ENCODE data around the gene HCLS1. TPM values are rescaled to one million over a fixed set of nuclear protein-coding genes. Genes with fewer than 3 reads are reported as not detected.
"Not testable (repeated sequence)": the region's sequence is repeated elsewhere in the genome, so short reads cannot be mapped to it uniquely, and the experiment has no call there.

HCLS1 gene
- total and polyA plus RNA-seq, 9 of the 15 experiments (the other 6 are each of a cell fraction or from before 2014, with no cell fraction given) = 4.8 to 34.1 (median 22.0) TPM

GRCh38 chr3:121690777-121691405, 30.2 kb upstream of the HCLS1 start:
- Histone ChIP-seq H3K9me1 (ENCODE audit: control insufficient read depth, insufficient read depth, low read length) (no peaks in the 10 kb centered on the region), H3K4me1 (replicated peaks in 1 of 2; ENCODE audit: control insufficient read depth in 2 of 2, insufficient read depth in 2 of 2, low read length in 2 of 2) (no peaks in the 10 kb centered on the region), H3K36me3 (ENCODE audit: control insufficient read depth, insufficient read depth, low read length) (peaks cover 17% of the 10 kb centered on the region; the same call in 1 of the 3 replicates), H2AFZ (ENCODE audit: low read depth, low read length) (no peak overlapping the region), H3K27ac (ENCODE audit: extremely low read depth, low read depth, low read length) (no peak overlapping the region), H4K20me1 (replicated peaks; ENCODE audit: control insufficient read depth, insufficient read depth, low read length) (no peaks in the 10 kb centered on the region), H3K9ac (ENCODE audit: insufficient read depth in 1 of 2, low read depth in 2 of 2, low read length in 2 of 2) (no peak overlapping the region), H3K4me3 (no peak overlapping the region), H3K4me2 (ENCODE audit: insufficient read depth, low read length) (no peak overlapping the region), H3K27me3 (ENCODE audit: control insufficient read depth in 2 of 2, insufficient read depth in 2 of 2, low read length in 2 of 2) (no peaks in the 10 kb centered on the region), H3K79me2 (ENCODE audit: control insufficient read depth, insufficient read depth, low read length) (no peaks in the 10 kb centered on the region), H3K9me3 (replicated peaks; ENCODE audit: control insufficient read depth, insufficient read depth, low read depth, low read length) (no peaks in the 10 kb centered on the region)
- intact Hi-C loops (cut with micrococcal nuclease) (no loop called here), in situ Hi-C loops (cut with MboI) (no loop called here)
- ChIA-PET CTCF (ENCODE audit: low intra/inter-chr PET ratio) (no interaction called here), POLR2A (interaction anchor here (0.8 kb wide), 1 partner anchor 60 kb away, joined by 3 read pairs; no protein-coding TSS in a partner anchor)
- ATAC-seq = no peak
- no peak for FAIRE-seq
- DNase-seq (ENCODE audit: extremely low read depth in 1 of 4, low spot score in 3 of 4) = no peak
- BruUV-seq (replicated peaks) = no TSS peak
- TF ChIP-seq GTF2F1 (IDR thresholded peaks at IDR 0.05; ENCODE audit: low read depth, low read length) = no peak
- no peak for TF ChIP-seq HNRNPL (IDR thresholded peaks at IDR 0.05; ENCODE audit: low read depth, low read length)
- TF ChIP-seq ZNF695 (CRISPR knock-in tag; IDR thresholded peaks at IDR 0.05) = no peak
- no peak for TF ChIP-seq MAFG (tag; conservative IDR thresholded peaks at IDR 0.05)
- no peak for TF ChIP-seq ELK1 (CRISPR knock-in tag; IDR thresholded peaks at IDR 0.05)
- no peak for TF ChIP-seq CHAMP1 (IDR thresholded peaks at IDR 0.05)
- no peak for TF ChIP-seq ZNF124 (CRISPR knock-in tag; IDR thresholded peaks at IDR 0.05)
- TF ChIP-seq BHLHE40 (IDR thresholded peaks at IDR 0.05; ENCODE audit: low read length) = no peak
- TF ChIP-seq POLR2G (IDR thresholded peaks at IDR 0.05; ENCODE audit: low read depth, low read length) = no peak
- no peak for TF ChIP-seq GATA2 (CRISPR knock-in tag; IDR thresholded peaks at IDR 0.05)
- no peak for TF ChIP-seq ZBTB1 (CRISPR knock-in tag; IDR thresholded peaks at IDR 0.05; ENCODE audit: borderline replicate concordance, low read depth)
- TF ChIP-seq ZNF263 (CRISPR knock-in tag; IDR thresholded peaks at IDR 0.05; ENCODE audit: borderline replicate concordance) = no peak
- no peak for TF ChIP-seq ZNF224 (CRISPR knock-in tag; IDR thresholded peaks at IDR 0.05)
- no peak for TF ChIP-seq SRSF7 (optimal IDR thresholded peaks at IDR 0.05; ENCODE audit: low read depth, low read length)
- WGBS (ENCODE audit: insufficient coverage, low coverage, missing lambda C conversion rate) = 89% methylated on average over 2 of the region's 2 CpGs

GRCh38 chr3:121688747-121689146, 28.0 kb upstream of the HCLS1 start:
- H3K4me3 ChIP-seq; FAIRE-seq; H3K27me3 ChIP-seq (ENCODE audit: control insufficient read depth in 2 of 2, insufficient read depth in 2 of 2, low read length in 2 of 2); H3K9ac ChIP-seq (ENCODE audit: insufficient read depth in 1 of 2, low read depth in 2 of 2, low read length in 2 of 2); H3K4me2 ChIP-seq (ENCODE audit: insufficient read depth, low read length); POLR2A ChIA-PET; BruUV-seq (replicated peaks); H3K4me1 ChIP-seq (replicated peaks in 1 of 2; ENCODE audit: control insufficient read depth in 2 of 2, insufficient read depth in 2 of 2, low read length in 2 of 2); H3K9me1 ChIP-seq (ENCODE audit: control insufficient read depth, insufficient read depth, low read length); DNase-seq (ENCODE audit: extremely low read depth in 1 of 4, low spot score in 3 of 4); in situ Hi-C loops (cut with MboI); H3K79me2 ChIP-seq (ENCODE audit: control insufficient read depth, insufficient read depth, low read length); ATAC-seq; CTCF ChIA-PET (ENCODE audit: low intra/inter-chr PET ratio); intact Hi-C loops (cut with micrococcal nuclease); H3K9me3 ChIP-seq (replicated peaks; ENCODE audit: control insufficient read depth, insufficient read depth, low read depth, low read length); H3K27ac ChIP-seq (ENCODE audit: extremely low read depth, low read depth, low read length); H2AFZ ChIP-seq (ENCODE audit: low read depth, low read length); H4K20me1 ChIP-seq (replicated peaks; ENCODE audit: control insufficient read depth, insufficient read depth, low read length): not testable (repeated sequence)
- 100% methylated on average over 3 of the region's 31 CpGs for WGBS (ENCODE audit: insufficient coverage, low coverage, missing lambda C conversion rate)
- H3K36me3 ChIP-seq (ENCODE audit: control insufficient read depth, insufficient read depth, low read length) = peaks cover 17% of the 10 kb centered on the region; the same call in 1 of the 3 replicates
